CD4-positive, alpha-beta T cell treated with Interleukin-12 subunit alpha and Interleukin-12 subunit beta, for 1 hour (primary cell): Measurements from ENCODE around the gene SLFNL1.

Source experiments
- DNase-seq: peaks from one replicate; pipeline ENCODE4 v3.0.0-alpha.2; 2020

Gene SLFNL1

DNA sequence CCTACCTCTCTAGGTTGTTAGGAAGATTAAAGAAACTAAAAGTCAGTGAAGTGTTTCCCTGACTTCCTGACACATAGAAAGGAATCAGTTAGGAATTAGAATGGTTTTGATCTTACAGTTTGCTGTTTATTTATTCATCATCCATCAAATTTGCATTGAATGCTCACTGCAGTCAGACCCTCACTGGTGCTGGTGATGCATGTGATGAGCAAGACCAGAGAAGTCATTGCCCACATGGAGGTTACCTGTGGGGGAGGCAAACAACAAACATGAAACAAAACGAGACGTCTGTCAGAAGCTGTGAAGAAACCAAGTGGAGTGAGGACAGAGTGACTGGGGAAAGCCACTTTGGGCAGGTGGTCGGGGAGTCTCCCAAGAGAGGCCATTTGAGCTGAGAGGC, 35.6 kb downstream of the SLFNL1 start:
- no peak for DNase-seq

DNA sequence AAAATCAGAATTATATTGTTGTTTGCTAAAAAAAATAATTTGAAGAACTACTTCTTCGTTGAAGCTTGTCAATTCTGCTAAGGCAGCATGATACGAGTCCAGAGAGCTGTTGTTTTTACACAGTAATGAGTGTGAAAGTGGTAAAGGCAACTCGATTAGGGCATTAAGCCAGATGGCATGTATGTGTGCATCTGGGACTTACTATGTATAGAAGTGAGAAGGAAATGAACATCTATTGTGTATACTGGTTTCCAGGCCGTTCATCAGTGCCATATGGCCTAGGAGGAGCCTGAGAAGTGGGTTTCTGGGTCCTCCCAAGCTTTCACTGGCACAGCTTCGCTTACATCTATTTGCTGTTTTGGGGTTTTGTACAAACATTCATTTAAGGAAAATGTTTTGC, 36.4 kb downstream of the SLFNL1 start:
- no peak for DNase-seq

DNA sequence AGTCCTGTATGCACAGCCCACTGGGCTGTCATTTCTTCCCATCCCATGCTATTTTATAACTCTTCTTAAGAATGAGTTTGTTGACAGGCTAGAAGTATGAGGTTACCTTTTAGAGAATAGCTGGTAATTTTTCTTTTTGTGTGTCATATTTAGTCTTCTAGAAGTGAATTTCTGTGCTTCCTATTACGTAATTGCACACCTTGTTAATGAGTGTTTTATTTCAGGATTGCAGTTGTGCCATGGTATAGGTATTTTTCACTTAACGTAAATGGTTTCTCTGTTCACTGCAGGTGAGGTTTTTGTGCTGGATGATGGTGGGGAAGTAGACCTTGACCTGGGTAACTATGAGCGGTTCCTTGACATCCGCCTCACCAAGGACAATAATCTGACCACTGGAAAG, 37.0 kb downstream of the SLFNL1 start:
- DNase-seq: no peak

DNA sequence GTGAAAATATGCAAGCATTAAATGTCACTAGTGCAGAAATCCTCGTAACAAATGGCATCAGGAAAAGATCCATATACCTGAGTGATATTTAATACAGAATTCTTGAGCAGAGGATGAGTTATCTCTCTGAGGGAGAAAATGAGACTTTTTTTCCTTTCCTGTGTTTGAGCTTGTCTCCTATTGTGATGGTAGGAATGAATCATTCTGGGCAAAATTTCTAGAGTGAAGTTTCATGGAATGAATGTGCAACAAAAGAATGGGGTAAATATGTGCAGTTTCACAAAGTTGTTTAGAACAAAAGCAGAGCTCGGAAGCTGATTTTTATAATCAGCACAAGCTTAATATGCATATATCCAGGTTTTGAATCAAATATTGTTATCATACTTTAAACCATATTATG, 37.5 kb downstream of the SLFNL1 start:
- no peak for DNase-seq

DNA sequence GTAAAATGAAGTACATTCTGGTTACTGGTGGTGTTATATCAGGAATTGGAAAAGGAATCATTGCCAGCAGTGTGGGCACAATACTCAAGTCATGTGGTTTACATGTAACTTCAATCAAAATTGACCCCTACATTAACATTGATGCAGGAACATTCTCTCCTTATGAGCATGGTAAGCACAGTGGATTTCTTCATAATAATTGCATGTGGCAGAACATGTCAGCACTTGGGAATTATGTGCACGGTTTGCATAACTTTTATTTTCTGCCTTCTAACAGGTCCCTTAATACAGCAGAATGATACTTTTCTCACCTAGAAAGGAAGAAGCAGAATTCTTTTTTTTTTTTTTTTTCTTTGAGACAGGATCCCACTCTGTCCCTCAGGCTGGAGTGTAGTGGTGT, 38.2 kb downstream of the SLFNL1 start:
- no peak for DNase-seq

DNA sequence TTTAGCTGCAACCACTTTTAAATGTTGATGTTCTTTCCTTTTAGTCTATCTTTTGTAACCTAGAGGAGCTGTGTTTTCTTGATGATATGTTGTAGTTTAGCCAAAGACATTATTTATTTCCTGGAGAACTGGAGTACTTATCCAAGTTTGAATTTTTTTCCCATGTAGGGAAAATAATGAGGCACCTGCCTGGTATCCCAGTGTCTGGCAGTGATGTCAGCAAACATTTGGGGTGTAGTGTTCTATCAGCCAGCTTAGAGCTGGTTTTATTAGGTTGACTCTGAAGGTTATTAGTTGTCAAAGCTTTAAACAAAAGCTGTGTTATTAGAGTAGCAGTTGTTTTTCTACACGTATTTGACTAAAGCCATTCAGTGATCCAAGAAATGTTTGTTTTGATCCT, 38.8 kb downstream of the SLFNL1 start:
- no peak for DNase-seq

DNA sequence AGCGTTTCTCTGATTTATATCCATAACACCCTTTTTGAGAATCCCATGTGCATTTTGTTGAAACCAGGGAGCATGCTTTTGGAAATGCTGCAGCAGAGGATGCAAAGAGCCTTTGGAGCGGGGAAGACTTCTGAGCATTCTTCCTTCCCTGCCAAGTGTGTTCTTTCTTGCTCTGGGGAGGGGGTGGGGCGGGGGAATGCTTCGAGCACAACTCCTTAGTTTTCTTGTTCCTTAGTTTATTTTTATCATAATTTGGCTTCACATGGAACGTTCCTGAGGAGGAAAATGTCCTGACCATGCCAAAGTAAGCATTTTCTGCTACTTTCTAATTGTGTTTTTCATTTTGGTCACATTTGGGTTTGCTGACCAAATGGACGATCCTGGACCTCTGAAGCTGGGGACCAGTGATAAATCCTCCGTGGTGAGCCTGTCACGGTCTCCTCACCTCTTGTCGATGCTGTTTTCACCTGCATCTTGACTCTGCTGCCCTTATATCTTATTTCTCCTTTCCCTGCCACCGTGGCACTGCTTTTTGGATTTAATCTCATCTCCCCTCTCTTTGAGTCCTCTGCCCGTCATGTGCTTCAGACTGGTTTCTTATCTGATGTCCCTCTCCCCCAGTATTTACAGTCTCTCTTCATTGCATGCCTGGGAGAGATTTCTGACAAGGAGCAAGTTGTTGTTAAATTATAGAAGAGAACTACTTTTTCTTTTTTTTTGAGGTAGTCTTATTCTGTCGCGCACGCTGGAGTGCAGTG, 39.7 kb downstream of the SLFNL1 start:
- no peak for DNase-seq

DNA sequence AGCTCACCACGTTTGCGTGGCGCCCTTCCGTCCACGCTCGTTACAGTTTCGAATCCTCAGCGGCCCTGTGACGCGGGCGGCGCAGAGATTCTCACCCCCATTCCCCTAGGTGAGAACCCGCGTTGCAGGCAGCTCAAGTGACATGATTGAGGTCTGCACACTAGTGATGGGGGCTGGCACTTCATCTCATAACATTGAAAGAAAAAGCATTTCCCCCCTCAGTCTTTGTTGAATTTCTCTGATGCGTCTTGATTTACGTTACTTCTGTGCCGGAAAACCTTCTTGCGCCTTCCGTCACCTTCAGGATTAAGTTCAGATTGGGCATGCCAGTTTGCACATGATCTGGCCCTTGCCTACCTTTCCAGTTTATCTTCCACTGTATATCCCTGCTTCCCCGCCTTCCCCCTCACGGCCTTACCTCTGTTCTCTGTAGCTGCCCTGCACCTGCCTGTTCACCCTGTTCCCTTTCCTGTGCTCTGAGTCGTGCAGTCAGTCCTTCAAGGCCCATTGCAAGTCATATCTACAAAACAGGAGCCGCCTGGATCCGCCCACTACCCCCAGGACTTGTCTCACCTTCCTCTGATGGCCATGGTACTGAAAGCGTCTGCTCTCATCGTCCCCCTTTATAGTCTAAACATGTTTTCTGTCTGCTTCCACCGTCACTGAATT, 40.9 kb downstream of the SLFNL1 start:
- DNase-seq: peak; percentile 63

DNA sequence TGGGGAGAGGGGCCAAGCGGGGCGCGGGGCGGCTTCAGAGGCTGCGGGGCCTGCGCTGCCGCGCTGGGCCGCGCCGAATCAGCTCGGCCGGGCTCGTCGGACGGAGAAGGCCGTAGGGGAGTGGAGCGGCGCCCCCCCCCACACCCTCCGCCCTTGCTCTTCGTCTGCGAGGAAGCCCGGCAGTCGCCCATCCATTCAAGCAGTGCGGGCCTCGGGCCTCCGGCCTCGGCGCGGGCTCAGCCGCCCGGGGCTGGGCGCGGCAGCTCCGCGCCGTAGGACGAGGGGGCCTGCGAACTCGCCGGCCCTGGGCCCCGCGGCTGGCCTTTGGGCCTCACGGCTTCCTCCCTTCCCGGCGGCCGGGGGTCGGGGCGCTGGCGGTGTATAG, 41.5 kb downstream of the SLFNL1 start:
- no peak for DNase-seq

DNA sequence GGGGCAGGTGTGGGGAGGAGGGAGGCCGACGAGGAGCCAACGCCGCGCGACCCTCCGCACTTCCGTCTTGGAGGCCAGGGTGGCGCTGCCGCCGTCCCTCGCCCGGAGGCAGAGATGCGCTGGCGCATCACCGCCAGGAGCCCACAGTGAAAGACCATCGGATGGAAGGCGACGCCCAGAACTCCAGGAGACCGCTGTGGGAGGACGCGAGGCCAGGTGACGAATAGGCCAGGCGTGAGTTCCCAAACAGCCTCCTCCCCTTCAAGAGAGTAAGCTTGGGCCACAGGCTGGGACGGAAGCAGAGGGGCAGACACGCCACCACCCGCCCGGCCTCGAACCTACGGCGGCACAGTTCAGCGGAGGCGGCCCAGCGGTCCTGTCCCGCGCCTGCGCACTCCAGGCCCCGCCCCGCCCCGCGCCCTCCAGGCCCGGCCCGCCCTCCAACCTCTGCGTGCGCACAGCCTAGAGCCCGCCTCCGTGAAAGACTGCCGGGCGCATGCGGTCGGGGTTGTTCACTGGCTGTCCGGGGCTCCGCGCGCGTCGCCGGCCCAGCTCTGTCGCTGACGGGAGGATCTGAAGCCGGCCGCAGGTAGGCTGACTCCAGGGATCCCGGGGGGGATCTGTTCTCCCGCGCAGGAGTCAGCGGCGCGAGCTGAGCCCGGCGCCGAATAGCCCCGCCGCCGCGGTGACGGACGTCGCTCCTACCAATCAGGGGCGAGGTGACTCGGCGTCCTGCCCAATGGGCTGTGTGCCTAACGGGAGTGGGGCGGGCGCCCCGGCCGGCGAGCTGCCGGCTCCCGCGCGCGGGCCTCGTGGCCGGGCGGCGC, 42.1 kb downstream of the SLFNL1 start, which contains the start of gene CTPS1:
Gene CTPS1, plus strand, starts transcription at position 456 of the 827 bp plus-strand sequence. CDS start 3,595 bp downstream, outside the sequence.
- peak; percentile 96 for DNase-seq

DNA sequence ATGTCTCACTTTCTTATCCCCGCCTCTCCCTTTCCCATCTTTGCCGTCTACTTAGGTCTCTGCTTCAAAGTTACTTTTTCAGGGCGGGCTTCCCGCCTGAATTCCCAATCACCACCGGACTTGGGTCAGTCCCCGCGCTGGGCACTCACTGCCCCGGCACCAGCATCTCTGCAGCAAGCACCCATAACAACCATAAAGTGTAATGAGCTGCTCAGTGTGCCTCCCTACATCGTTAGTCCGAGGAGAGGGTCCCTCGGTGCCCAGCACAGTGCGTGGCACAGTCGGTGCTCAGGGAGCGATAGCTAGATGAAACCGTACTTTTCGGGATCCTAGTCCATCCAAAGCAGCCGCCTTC, 42.7 kb downstream of the SLFNL1 start:
- DNase-seq: peak; percentile 2

DNA sequence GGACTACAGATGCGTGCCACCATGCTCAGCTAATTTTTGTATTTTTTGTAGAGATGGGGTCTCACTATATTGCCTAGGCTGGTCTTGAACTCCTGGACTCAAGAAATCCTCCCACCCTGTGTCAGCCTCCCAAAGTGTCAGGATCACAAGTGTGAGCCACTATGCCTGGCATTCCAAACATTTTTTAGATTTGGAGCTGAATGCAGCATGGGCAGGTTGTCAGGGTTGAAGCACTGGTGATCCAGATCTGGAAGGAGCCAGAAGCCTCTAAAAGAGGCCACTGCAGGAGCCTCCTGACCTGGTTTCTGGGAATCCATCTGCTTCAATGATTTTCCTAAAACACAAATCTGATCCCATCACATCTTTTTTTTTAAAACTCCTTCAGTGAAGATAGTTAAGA, 43.8 kb downstream of the SLFNL1 start:
- DNase-seq: no peak

DNA sequence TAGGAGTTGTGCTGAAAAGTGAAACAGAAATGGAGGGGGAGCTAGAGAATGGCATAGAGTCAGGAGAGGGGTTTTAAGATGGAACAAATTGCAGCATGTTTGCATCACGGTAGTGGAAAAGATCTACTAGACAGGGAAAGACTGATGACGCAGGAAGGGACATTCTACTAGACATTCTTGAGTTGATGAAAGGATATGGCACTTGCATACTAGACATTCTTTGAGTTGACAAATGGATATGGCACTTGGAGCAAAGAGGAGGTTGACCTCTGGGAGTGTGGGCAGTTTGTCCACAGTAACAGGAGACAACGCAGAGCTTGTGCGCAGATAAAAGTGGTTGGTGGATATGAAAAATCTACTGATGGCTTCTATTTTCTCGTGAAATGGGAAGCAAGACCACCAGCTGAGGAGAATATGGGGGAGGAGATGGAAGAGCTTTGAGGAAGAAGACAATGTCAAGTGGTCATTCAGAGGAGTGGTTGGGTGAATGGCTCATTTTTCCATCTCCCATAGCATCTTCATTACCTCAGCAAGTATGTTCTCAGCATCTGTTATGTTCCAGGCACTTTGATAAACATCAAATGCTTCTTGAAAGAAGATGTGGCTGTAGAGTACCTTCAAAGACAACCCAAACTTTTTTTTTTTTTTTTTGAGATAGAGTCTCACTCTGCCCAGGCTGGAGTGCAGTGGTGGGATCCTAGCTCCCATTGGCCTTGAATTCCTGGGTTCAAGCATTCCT, 44.4 kb downstream of the SLFNL1 start:
- no peak for DNase-seq

DNA sequence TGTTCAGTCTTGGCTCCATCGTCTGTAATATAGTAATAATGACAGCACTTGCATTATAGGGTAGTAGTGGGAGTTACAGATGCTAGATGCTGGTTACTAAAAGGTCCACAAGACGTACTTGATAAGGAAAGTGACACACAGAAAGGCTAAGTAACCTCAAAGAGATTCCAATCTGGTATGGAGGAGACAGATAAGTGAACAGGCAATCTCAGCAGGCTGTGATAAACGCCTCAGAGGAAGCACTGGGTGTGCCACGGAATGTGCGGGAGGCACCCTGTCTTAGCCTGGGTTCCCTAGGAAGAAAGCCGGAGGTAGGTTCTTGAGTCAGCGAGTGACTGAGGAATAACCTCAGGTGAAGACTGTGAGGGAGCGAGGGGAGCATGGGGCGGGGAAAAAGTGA, 46.6 kb downstream of the SLFNL1 start:
- DNase-seq: no peak

DNA sequence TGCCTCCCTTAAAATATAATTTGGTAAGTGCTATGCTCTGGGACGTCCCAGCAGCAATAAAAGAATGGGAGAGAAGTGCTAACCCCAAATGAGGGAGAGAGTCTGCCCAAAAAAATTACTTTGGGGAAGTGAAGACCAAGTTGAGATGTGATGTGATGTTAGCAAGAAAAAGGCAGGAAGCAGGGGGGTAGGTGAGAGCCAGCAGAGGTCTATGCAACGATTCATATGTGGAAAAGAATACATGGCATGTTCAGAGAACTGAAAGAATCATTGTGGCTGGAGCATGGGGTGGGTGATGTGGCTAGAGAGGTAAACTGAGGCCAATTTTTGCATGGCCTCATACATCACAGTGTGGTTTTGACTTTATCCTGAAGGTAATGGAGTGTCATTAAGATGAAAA, 47.6 kb downstream of the SLFNL1 start:
- no peak for DNase-seq

DNA sequence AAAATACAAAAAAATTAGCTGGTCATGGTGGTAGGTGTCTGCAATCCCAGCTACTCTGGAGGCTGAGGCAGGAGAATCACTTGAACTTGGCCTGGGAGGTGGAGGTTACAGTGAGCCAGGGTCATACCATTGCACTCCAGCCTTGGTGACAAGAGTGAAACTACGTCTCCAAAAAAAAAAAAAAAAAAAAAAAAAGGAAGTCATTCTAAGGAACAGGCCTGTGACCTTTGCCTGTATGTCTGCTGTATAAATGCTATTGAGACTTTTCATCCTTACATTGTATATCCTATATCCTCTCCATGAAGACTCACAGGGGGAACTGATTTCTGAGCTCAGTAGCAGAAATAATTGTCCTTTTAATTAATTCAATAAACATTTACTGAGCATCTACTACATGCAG, 49.6 kb downstream of the SLFNL1 start:
- DNase-seq: no peak

DNA sequence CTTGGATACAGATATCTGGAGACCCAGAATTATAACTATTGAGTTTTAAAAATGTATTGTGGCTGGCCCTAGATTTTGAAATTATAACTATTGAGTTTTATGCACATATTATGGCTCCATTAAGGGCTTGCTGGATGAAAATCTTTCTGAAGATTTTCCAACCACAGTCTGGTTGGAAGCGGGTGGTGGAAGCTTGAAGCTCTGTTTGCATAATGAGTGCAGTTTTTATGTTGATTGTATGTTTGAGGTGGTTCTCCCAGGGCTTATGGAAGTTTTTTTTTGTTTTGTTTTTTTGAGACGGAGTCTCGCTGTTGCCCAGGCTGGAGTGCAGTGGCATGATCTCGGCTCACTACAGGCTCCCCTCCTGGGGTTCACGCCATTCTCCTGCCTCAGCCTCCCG, 52.1 kb downstream of the SLFNL1 start:
- DNase-seq: no peak

DNA sequence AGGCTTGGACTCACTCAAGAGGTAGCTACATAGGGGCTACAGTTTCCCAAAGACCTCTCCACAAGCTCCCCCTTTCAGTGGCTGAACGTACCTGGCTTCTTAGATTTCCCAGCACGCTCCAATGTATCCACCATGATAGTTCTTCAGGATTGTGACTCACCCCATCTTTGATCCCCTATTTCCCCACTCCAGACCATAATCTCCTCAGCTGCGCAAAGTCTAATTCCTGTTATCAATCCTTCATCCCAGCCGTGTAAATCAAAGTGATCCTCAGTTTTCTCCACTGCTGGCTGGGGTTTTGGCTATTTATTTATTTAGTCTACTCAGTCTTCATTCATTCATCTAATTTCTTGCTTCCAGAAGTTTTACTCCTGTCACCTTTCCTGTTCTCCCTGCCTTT, 55.1 kb downstream of the SLFNL1 start:
- no peak for DNase-seq
